WTC11 (cell line): ENCODE data around the gene ACHE.

ENCODE experiments used
- CREM ChIP-seq: sonication (generic); formaldehyde crosslinking; IDR thresholded peaks from 2 replicates; pipeline ENCODE4 v1.8.1; 2022; ENCODE audit warnings: mild to moderate bottlenecking, missing genetic modification reagents, moderate library complexity
- FOXJ3 ChIP-seq: sonication (generic); formaldehyde crosslinking; IDR thresholded peaks from 2 replicates; pipeline ENCODE4 v1.9.0; 2021; ENCODE audit warnings: missing genetic modification reagents, mild to moderate bottlenecking, borderline replicate concordance
- FOXP1 ChIP-seq: sonication (generic); formaldehyde crosslinking; IDR thresholded peaks from 2 replicates; pipeline ENCODE4 v1.8.0; 2022; ENCODE audit warnings: missing genetic modification reagents, mild to moderate bottlenecking, moderate library complexity, borderline replicate concordance
- OVOL2 ChIP-seq: fragments of 250-450 bp; sonication (Bioruptor Pico); IDR thresholded peaks from 2 replicates; pipeline ENCODE4 v1.9.0; 2021; ENCODE audit warnings: mild to moderate bottlenecking, borderline replicate concordance
- ZNF317 ChIP-seq: sonication (generic); formaldehyde crosslinking; IDR thresholded peaks from 2 replicates; pipeline ENCODE4 v1.8.1; 2023; ENCODE audit warnings: low read depth, mild to moderate bottlenecking, moderate library complexity, missing genetic modification reagents, borderline replicate concordance
- TF ChIP-seq, protein P1 (sequence below): fragments of 200-600 bp; IDR thresholded peaks from 2 replicates; pipeline ENCODE4 v1.8.0; 2022; ENCODE audit warnings: antibody characterized with exemption
- TF ChIP-seq, protein P2 (sequence below): fragments of 250-450 bp; sonication (Bioruptor Pico); conservative IDR thresholded peaks from 2 replicates; pipeline ENCODE4 v1.9.0; 2021; ENCODE audit warnings: mild to moderate bottlenecking

DNA sequence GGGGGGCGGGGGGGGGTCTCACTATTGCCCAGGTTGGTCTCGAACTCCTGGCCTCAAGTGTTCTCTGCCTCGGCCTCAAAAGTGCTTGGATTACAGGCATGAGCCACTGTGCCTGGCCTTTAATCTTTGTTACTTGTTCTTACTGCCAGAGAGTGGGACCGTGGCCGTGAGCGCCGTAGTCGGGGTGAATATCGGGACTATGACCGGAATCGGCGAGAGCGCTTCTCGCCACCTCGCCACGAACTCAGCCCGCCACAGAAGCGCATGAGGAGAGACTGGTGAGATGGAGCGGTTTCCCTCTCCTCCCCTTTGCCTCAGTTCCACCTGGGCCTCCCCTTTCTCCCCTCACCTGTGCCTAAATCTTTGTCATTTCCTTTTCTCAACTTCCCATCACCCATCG lies 14.6 kb downstream of the ACHE start:
- TF ChIP-seq, protein P1, sequence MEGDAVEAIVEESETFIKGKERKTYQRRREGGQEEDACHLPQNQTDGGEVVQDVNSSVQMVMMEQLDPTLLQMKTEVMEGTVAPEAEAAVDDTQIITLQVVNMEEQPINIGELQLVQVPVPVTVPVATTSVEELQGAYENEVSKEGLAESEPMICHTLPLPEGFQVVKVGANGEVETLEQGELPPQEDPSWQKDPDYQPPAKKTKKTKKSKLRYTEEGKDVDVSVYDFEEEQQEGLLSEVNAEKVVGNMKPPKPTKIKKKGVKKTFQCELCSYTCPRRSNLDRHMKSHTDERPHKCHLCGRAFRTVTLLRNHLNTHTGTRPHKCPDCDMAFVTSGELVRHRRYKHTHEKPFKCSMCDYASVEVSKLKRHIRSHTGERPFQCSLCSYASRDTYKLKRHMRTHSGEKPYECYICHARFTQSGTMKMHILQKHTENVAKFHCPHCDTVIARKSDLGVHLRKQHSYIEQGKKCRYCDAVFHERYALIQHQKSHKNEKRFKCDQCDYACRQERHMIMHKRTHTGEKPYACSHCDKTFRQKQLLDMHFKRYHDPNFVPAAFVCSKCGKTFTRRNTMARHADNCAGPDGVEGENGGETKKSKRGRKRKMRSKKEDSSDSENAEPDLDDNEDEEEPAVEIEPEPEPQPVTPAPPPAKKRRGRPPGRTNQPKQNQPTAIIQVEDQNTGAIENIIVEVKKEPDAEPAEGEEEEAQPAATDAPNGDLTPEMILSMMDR, result no peak
- TF ChIP-seq ZNF317 (CRISPR knock-in tag) (no peak), FOXP1 (no peak), OVOL2 (CRISPR knock-in tag) (no peak), CREM (CRISPR knock-in tag) (no peak), FOXJ3 (CRISPR knock-in tag) (no peak)
- TF ChIP-seq, protein P2, sequence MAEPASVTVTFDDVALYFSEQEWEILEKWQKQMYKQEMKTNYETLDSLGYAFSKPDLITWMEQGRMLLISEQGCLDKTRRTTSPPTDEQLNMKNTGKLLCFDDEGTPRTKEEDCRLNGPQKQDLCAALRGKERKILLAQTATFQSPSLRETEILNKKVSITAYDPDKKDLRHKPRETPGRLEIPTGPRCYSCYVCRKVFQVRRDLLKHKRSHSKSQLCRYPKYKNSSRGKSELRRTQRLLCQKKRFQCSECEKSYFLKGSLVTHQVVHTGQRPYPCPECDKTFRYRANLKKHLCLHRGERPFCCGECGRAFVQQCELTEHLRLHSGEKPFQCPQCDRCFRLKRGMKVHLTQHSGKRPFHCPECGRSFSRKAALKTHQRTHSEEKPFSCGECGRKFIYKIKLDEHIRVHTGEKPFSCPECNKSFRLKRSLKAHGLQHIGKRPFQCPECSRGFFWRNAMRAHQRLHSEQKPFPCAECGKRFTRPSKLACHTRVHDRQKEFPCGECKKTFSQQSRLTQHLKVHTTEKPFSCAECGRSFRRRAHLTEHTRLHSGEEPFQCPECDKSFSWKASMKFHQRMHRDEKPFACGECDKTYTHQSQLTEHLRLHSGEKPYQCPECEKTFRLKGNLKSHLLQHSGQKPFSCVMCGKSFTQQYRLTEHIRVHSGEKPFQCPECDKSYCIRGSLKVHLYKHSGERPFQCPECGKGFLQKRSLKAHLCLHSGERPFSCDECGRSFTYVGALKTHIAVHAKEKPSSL (CRISPR knock-in tag), result no peak
